Upper lobe of left lung (tissue), 6 donors: ENCODE measurements around the gene POMGNT2. TPM values are rescaled to one million over a fixed set of nuclear protein-coding genes. Genes with fewer than 3 reads are reported as not detected.

Experiments used
- ATAC-seq, 2 donors: fragments of 200-7000 bp; cut with Tn5 transposase; one replicate each; pipeline ENCODE4 v1.9.1; 2022; ENCODE audit warnings: mild to moderate bottlenecking in 2 of 2, moderate library complexity in 2 of 2; ENCODE audit not compliant: low FRiP score in 2 of 2
- DNase-seq, 2 donors: peaks; one replicate each; pipeline ENCODE4 v3.0.0-alpha.2; 2019 to 2020
- H3K27ac ChIP-seq, 4 donors: fragments of 200-600 bp; sonication (generic); one replicate each; pipeline ENCODE4 v1.5.1; 2016 to 2019
- H3K27me3 ChIP-seq, 4 donors: fragments of 200-600 bp; sonication (generic); one replicate each; pipeline ENCODE4 v1.5.1; 2017 to 2019
- H3K36me3 ChIP-seq, 4 donors: fragments of 200-600 bp; sonication (generic); one replicate each; pipeline ENCODE4 v1.5.1; 2016 to 2019
- H3K4me1 ChIP-seq, 4 donors: fragments of 200-600 bp; sonication (generic); one replicate each; pipeline ENCODE4 v1.5.1; 2018 to 2019
- H3K4me3 ChIP-seq, 4 donors: fragments of 200-600 bp; sonication (generic); one replicate each; pipeline ENCODE4 v1.5.1; 2017 to 2019; ENCODE audit warnings: mild to moderate bottlenecking in 2 of 4, moderate library complexity in 1 of 4
- H3K9me3 ChIP-seq, 4 donors: fragments of 200-600 bp; sonication (generic); one replicate each; pipeline ENCODE4 v1.5.1; 2018 to 2019
- CTCF ChIP-seq, 6 experiments: fragments of 450-650 bp in 4 of 6; fragments of 200-600 bp in 2 of 6; sonication (generic) in 2 of 6; IDR thresholded peaks; one replicate each; pipeline ENCODE4 v1.5.1; 2016 to 2019; ENCODE audit warnings: antibody characterized with exemption in 6 of 6
- EP300 ChIP-seq, 4 donors: sonication (generic); formaldehyde crosslinking; IDR thresholded peaks; one replicate each; pipeline ENCODE4 v1.5.1; 2017; ENCODE audit warnings: antibody characterized with exemption in 4 of 4, control low read depth in 2 of 4
- POLR2A ChIP-seq, 4 donors: fragments of 450-650 bp; IDR thresholded peaks; one replicate each; pipeline ENCODE4 v1.5.1; 2016 to 2017; ENCODE audit warnings: antibody characterized with exemption in 4 of 4, mild to moderate bottlenecking in 2 of 4
- POLR2AphosphoS5 ChIP-seq, 2 donors: sonication (generic); formaldehyde crosslinking; IDR thresholded peaks; one replicate each; pipeline ENCODE4 v1.5.1; 2017; ENCODE audit warnings: antibody characterized with exemption in 2 of 2
- WGBS, 2 donors: methylation state at CpG; one replicate each; pipeline ENCODE4 v1.1.5; 2017 to 2018; 5-methylcytosine and 5-hydroxymethylcytosine counted together
- total RNA-seq, 6 donors: library from RNA; depleted of rRNA in 4 of 6; stranded (reverse); fragments of >200 nt in 4 of 6; gene quantifications; one replicate each; pipeline versions ENCODE4 v1.1.0 to v1.2.1, GENCODE V29; 2016 to 2021
- donor health status: DM: no; HTN: no; CAD: no; lungs with moderate emphysema.
- donor health status: DM: no; HTN: yes; CAD: no; lungs with severe emphysema.

POMGNT2 gene
- total RNA-seq, 6 donors from 2014 or later = 10.5 to 25.1 (median 14.1) TPM

DNA sequence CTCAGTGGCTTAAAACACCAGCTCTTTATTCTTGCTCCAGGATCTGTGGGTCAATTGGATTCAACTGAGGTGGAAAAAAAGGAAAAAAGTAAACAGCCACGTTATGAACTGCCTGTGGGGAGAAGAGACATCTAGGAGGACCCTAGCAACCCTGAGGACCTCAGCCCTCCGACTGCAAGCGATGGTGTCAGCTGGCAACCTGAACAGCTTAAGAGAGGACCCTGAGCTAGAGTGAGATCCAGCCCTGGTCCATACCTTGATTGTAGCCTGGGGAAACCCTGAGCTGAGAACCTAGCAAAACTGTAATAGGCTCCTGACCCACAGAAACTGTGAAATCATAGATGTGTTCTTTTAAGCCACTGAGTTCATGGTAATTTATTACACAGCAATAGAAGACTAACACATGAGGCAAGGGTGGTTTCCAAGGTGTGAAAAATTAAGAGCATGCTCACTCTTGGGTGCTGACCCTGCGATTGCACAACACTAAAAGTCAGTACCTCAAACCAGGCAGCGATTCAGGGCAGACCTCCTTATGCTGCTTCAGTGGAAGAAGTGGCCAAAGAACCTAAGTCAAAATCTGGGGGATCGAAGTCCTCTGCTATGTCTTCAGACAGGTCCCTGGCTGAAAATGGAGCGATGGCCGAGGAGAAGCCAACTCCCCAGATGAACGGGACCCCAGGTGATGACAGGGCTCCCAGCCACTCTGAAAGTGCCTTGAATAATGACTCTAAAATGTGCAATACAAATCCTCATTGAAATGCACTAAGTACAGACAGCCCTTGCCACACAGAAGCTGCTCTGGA lies 69.1 kb downstream of the POMGNT2 start:
- Histone ChIP-seq H3K4me1 (no peaks in the 10 kb centered on the region), H3K27ac (no peak overlapping the region), H3K4me3 (no peak overlapping the region), H3K9me3 (no peaks in the 10 kb centered on the region), H3K36me3 (no peaks in the 10 kb centered on the region), H3K27me3 (no peaks in the 10 kb centered on the region)
- ATAC-seq (no peak), DNase-seq (no peak)
- 83 to 87% methylated on average over 9 of the region's 9 CpGs for WGBS, 2 donors
- no peak for TF ChIP-seq POLR2A (IDR thresholded peaks at IDR 0.05)
- TF ChIP-seq EP300 (IDR thresholded peaks at IDR 0.05) = no peak
- TF ChIP-seq CTCF (IDR thresholded peaks at IDR 0.05) = no peak
- TF ChIP-seq POLR2AphosphoS5 (IDR thresholded peaks at IDR 0.05) = no peak

- no peak for TF ChIP-seq CTCF (IDR thresholded peaks at IDR 0.05)
- no peak for TF ChIP-seq EP300 (IDR thresholded peaks at IDR 0.05)
- TF ChIP-seq POLR2AphosphoS5 (IDR thresholded peaks at IDR 0.05) = no peak
- no peak for TF ChIP-seq POLR2A (IDR thresholded peaks at IDR 0.05)
- H3K4me3 ChIP-seq = no peak overlapping the region
- H3K4me1 ChIP-seq = peaks cover 0 to 7% (median 0%) of the 10 kb centered on the region in 4 donors
- H3K9me3 ChIP-seq = no peaks in the 10 kb centered on the region
- H3K36me3 ChIP-seq = no peaks in the 10 kb centered on the region
- H3K27ac ChIP-seq = no peak overlapping the region
- 80 to 84% methylated on average over 3 to 5 of the region's 5 CpGs for WGBS, 2 donors
- no peak for ATAC-seq
- no peaks in the 10 kb centered on the region for H3K27me3 ChIP-seq
- no peak for DNase-seq
Observed at GRCh38 chr3:43035801-43036365, 70.0 kb downstream of the POMGNT2 start.

- no peaks in the 10 kb centered on the region for H3K9me3 ChIP-seq
- no peak for TF ChIP-seq EP300 (IDR thresholded peaks at IDR 0.05)
- no peak for TF ChIP-seq CTCF (IDR thresholded peaks at IDR 0.05)
- TF ChIP-seq POLR2AphosphoS5 (IDR thresholded peaks at IDR 0.05) = no peak
- no peak for TF ChIP-seq POLR2A (IDR thresholded peaks at IDR 0.05)
- no peaks in the 10 kb centered on the region for H3K27me3 ChIP-seq
- ATAC-seq (no peak), DNase-seq (no peak)
- H3K4me3 ChIP-seq = no peak overlapping the region
- 91 to 92% methylated on average over 4 of the region's 4 CpGs for WGBS, 2 donors
- H3K27ac ChIP-seq = no peak overlapping the region
- H3K36me3 ChIP-seq = no peaks in the 10 kb centered on the region
- peaks cover 0 to 7% (median 0%) of the 10 kb centered on the region in 4 donors for H3K4me1 ChIP-seq
Observed at GRCh38 chr3:43034911-43035310, 71.0 kb downstream of the POMGNT2 start.

DNA sequence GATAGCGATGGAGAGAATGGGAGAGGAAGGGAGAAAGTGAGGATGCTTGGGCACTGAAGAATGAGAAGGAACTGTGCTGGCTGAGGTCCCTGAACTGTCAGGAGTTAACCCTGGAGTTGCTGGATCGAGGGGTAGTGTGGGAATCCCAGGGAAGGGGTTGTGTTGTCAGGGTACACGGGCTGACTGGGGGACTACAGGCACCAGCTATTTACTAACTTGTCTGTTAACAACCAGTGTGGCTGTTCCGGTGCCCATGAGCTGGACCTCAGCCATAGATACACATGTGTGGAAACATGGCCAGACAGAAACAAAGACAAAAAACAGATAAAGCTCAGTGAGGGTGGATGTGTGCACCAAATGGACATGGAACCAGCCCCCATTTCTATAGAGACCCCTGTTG lies 71.7 kb downstream of the POMGNT2 start:
- 71 to 87% methylated on average over 4 of the region's 4 CpGs for WGBS, 2 donors
- Histone ChIP-seq H3K27me3 (no peaks in the 10 kb centered on the region), H3K9me3 (no peaks in the 10 kb centered on the region), H3K36me3 (no peaks in the 10 kb centered on the region), H3K4me3 (no peak overlapping the region), H3K27ac (no peak overlapping the region), H3K4me1 (peaks cover 0 to 7% (median 0%) of the 10 kb centered on the region in 4 donors)
- TF ChIP-seq CTCF (IDR thresholded peaks at IDR 0.05) (no peak), EP300 (IDR thresholded peaks at IDR 0.05) (no peak), POLR2AphosphoS5 (IDR thresholded peaks at IDR 0.05) (no peak), POLR2A (IDR thresholded peaks at IDR 0.05) (no peak)
- DNase-seq = no peak
- no peak for ATAC-seq
